Activated T-cell treated with anti-CD3 and anti-CD28 coated beads for 48 hours (primary cell): Measurements from ENCODE around the gene MORC2.

Experiments
- DNase-seq: peaks from one replicate; pipeline ENCODE4 v3.0.0-alpha.2; 2020; ENCODE audit warnings: low read depth

MORC2 gene

GRCh38 chr22:30887453-30887852, 81.1 kb downstream of the MORC2 start:
- no peak for DNase-seq

GRCh38 chr22:30885591-30885990, 83.0 kb downstream of the MORC2 start:
- no peak for DNase-seq

- no peak for DNase-seq
These were observed 83.6 kb downstream of the MORC2 start for GRCh38 chr22:30885001-30885366.

- DNase-seq: no peak
These were observed 84.2 kb downstream of the MORC2 start for GRCh38 chr22:30884211-30885000.

GRCh38 chr22:30883586-30884145, 84.9 kb downstream of the MORC2 start:
- no peak for DNase-seq

- DNase-seq: no peak
These were observed 85.5 kb downstream of the MORC2 start for GRCh38 chr22:30882974-30883533.

- DNase-seq: no peak
These were observed 86.3 kb downstream of the MORC2 start for GRCh38 chr22:30882184-30882717.

GRCh38 chr22:30881361-30882183, 87.0 kb downstream of the MORC2 start:
- no peak for DNase-seq

GRCh38 chr22:30880847-30881246, 87.7 kb downstream of the MORC2 start:
- DNase-seq: no peak

GRCh38 chr22:30880181-30880601, 88.4 kb downstream of the MORC2 start:
- no peak for DNase-seq

- DNase-seq: no peak
These were observed 89.2 kb downstream of the MORC2 start for GRCh38 chr22:30879415-30879797.

- DNase-seq: no peak
These were observed 89.8 kb downstream of the MORC2 start for GRCh38 chr22:30878516-30879414.

- DNase-seq: no peak
These were observed 90.7 kb downstream of the MORC2 start for GRCh38 chr22:30877662-30878515.

- DNase-seq: no peak
These were observed 91.5 kb downstream of the MORC2 start for GRCh38 chr22:30876915-30877553.

GRCh38 chr22:30876221-30876751, 92.3 kb downstream of the MORC2 start:
- DNase-seq: no peak

GRCh38 chr22:30875481-30876215, 92.9 kb downstream of the MORC2 start:
- DNase-seq: no peak
